Measurements from ENCODE around the gene CTNNBIP1.

The CTNNBIP1 gene

DNA sequence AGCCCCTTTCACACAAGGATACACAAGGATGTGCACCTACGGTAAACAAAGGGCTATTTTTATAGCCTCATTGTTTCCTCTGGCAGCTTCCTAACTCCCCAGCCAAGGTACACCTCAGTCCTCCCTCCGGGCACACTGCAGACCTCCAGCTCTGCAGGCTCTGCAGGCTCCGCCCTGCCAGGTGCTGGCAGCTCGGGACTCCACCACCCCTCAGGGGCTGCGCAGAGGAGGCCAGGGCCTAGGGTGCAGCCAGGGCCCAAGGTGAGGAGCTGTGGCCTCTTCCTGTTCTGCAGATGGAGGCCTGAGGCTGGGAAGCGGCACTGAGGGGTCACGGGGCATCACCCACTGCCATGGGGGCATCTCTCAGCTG lies 66.5 kb downstream of the CTNNBIP1 start:
- H4K91ac ChIP-seq (ENCODE audit: low read length), result no peak overlapping the region
- peaks cover 0 to 5% of the 10 kb centered on the region in 2 experiments for H3K36me3 ChIP-seq (ENCODE audit: control insufficient read depth in 1 of 2, insufficient read depth in 2 of 2, low read depth in 1 of 2, low read length in 2 of 2)
- no peak overlapping the region for H2AK5ac ChIP-seq (ENCODE audit: low read length, severe bottlenecking)
- no peak overlapping the region for H3K14ac ChIP-seq (ENCODE audit: low read length in 2 of 2)
- no peak overlapping the region for H3K4me3 ChIP-seq (ENCODE audit: insufficient read depth in 1 of 2, low read depth in 1 of 2, low read length in 2 of 2)
- H3K9me3 ChIP-seq (ENCODE audit: control insufficient read depth, low read length), result no peaks in the 10 kb centered on the region
- no peak overlapping the region for H2BK12ac ChIP-seq (ENCODE audit: low read length in 2 of 2)
- no peak overlapping the region for H3K9ac ChIP-seq (ENCODE audit: low read length)
- H3K27ac ChIP-seq (ENCODE audit: low read length, poor library complexity, severe bottlenecking), result no peak overlapping the region
- H4K8ac ChIP-seq (ENCODE audit: low read length), result no peak overlapping the region
- H3K27me3 ChIP-seq (ENCODE audit: control insufficient read depth in 1 of 2, insufficient read depth in 1 of 2, low read length in 2 of 2), result peaks cover 0 to 14% of the 10 kb centered on the region in 2 experiments
- peaks cover 28% of the 10 kb centered on the region for H3K4me1 ChIP-seq (ENCODE audit: control insufficient read depth, insufficient read depth, low read depth, low read length)
- no peak overlapping the region for H3K23ac ChIP-seq (ENCODE audit: low read length in 2 of 2)
- H3K4me2 ChIP-seq (ENCODE audit: low read length, poor library complexity, severe bottlenecking), result no peak overlapping the region
- H3K79me1 ChIP-seq (replicated peaks; ENCODE audit: low read length, poor library complexity, severe bottlenecking), result no peaks in the 10 kb centered on the region
- H2AFZ ChIP-seq (ENCODE audit: low read depth, low read length), result no peak overlapping the region
- H3K4ac ChIP-seq (ENCODE audit: low read depth in 1 of 2, low read length in 2 of 2), result no peak overlapping the region
- 90% methylated on average over 7 of the region's 7 CpGs for WGBS
- H2BK5ac ChIP-seq (ENCODE audit: low read depth, low read length, poor library complexity, severe bottlenecking), result no peak overlapping the region
- no peak for DNase-seq
- no peak overlapping the region for H2BK15ac ChIP-seq (ENCODE audit: low read depth, poor library complexity, severe bottlenecking)
- no peak overlapping the region for H3K18ac ChIP-seq (ENCODE audit: low read depth in 1 of 2, low read length in 2 of 2)
- H2BK120ac ChIP-seq (ENCODE audit: low read depth, low read length), result no peak overlapping the region

DNA sequence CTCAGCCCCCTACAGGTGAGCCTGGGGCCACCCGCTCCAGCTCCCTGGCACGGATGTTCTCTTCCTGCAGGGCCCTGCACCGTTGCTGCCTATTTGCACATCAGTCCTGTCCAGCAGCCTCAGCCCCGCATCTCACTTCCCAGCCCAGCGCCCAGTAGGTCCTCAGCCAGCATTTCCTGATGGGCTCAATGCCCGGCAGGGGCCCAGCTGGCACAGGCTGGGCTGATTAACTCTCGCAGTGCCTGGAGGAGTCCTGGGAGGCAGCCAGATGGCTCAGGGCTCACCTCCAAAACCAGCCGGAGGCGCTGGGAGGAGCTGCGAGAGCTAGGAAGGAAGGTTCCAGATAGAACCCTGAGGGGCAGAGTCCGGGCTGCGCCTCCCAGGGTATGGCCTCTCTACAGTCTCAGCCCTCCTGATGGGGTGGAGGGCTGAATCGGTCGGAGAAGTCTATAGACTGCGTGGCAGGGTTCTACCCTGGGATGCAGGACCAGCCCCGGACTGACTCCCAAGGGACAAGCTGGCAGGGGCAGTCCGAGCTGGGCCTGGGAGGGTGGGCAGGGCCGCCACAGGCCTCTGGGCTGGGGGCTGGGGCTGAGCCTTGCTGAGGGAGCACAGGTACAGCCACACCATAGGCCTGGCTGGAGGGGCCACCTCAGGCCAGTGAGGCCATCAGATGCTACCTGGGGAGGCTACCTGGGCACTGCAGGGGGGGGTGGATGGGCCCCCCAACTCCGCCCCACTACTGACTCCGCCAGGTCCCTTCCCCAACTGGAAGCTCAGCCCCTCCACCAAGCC lies 67.1 kb downstream of the CTNNBIP1 start:
- peaks cover 0 to 14% of the 10 kb centered on the region in 2 experiments for H3K27me3 ChIP-seq (ENCODE audit: control insufficient read depth in 1 of 2, insufficient read depth in 1 of 2, low read length in 2 of 2)
- no peaks in the 10 kb centered on the region for H3K9me3 ChIP-seq (ENCODE audit: control insufficient read depth, low read length)
- H2BK5ac ChIP-seq (ENCODE audit: low read depth, low read length, poor library complexity, severe bottlenecking), result no peak overlapping the region
- H3K4me2 ChIP-seq (ENCODE audit: low read length, poor library complexity, severe bottlenecking), result no peak overlapping the region
- H3K4me1 ChIP-seq (ENCODE audit: control insufficient read depth, insufficient read depth, low read depth, low read length), result peaks cover 28% of the 10 kb centered on the region
- H3K36me3 ChIP-seq (ENCODE audit: control insufficient read depth in 1 of 2, insufficient read depth in 2 of 2, low read depth in 1 of 2, low read length in 2 of 2), result peaks cover 0 to 2% of the 10 kb centered on the region in 2 experiments
- no peak overlapping the region for H3K4me3 ChIP-seq (ENCODE audit: insufficient read depth in 1 of 2, low read depth in 1 of 2, low read length in 2 of 2)
- no peak overlapping the region for H4K91ac ChIP-seq (ENCODE audit: low read length)
- H3K9ac ChIP-seq (ENCODE audit: low read length), result no peak overlapping the region
- H2BK15ac ChIP-seq (ENCODE audit: low read depth, poor library complexity, severe bottlenecking), result no peak overlapping the region
- no peak overlapping the region for H4K8ac ChIP-seq (ENCODE audit: low read length)
- no peak overlapping the region for H3K18ac ChIP-seq (ENCODE audit: low read depth in 1 of 2, low read length in 2 of 2)
- H3K23ac ChIP-seq (ENCODE audit: low read length in 2 of 2), result no peak overlapping the region
- H2BK12ac ChIP-seq (ENCODE audit: low read length in 2 of 2), result no peak overlapping the region
- WGBS, result 90% methylated on average over 20 of the region's 20 CpGs
- no peak overlapping the region for H3K14ac ChIP-seq (ENCODE audit: low read length in 2 of 2)
- H3K79me1 ChIP-seq (replicated peaks; ENCODE audit: low read length, poor library complexity, severe bottlenecking), result no peaks in the 10 kb centered on the region
- DNase-seq, result no peak
- H2AFZ ChIP-seq (ENCODE audit: low read depth, low read length), result no peak overlapping the region
- no peak overlapping the region for H2AK5ac ChIP-seq (ENCODE audit: low read length, severe bottlenecking)
- H3K4ac ChIP-seq (ENCODE audit: low read depth in 1 of 2, low read length in 2 of 2), result no peak overlapping the region
- H3K27ac ChIP-seq (ENCODE audit: low read length, poor library complexity, severe bottlenecking), result no peak overlapping the region
- H2BK120ac ChIP-seq (ENCODE audit: low read depth, low read length), result no peak overlapping the region

DNA sequence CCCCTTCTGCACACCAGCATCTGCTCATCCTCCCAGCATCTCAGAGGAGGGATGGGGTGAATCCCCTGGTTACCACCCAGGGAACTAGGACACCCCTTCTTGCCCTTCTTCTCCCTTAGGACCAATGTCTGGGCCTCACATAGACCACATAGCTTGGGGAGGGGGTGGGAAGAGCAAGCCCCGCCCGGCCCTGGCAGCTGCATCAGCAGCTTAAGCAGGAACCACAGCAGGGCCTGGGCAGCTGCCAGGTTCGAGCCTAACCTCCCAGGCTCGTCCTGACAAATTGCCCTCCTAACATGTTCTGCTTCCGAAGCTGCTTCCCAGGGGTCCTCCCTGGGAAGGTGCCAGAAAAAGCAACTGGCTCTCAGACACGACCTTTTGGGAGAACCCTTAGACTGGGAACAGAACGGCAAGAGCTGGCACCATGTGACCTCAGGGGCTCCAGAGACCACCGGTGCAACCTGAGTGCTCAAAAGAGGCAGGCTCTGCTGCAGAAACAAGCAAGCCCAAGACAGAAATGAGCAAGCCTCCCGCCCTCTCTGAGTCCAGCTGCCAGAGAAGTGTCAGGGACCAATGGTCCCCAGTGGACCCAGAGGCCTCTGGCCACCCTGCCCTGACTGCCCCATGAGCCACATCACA lies 67.9 kb downstream of the CTNNBIP1 start:
- 86% methylated on average over 9 of the region's 9 CpGs for whole genome bisulfite sequencing
- peaks cover 28% of the 10 kb centered on the region for H3K4me1 ChIP-seq (ENCODE audit: control insufficient read depth, insufficient read depth, low read depth, low read length)
- H2BK12ac ChIP-seq (ENCODE audit: low read length in 2 of 2), result no peak overlapping the region
- no peaks in the 10 kb centered on the region for H3K9me3 ChIP-seq (ENCODE audit: control insufficient read depth, low read length)
- H3K4me2 ChIP-seq (ENCODE audit: low read length, poor library complexity, severe bottlenecking), result no peak overlapping the region
- no peak overlapping the region for H3K18ac ChIP-seq (ENCODE audit: low read depth in 1 of 2, low read length in 2 of 2)
- no peak overlapping the region for H4K91ac ChIP-seq (ENCODE audit: low read length)
- no peaks in the 10 kb centered on the region for H3K79me1 ChIP-seq (replicated peaks; ENCODE audit: low read length, poor library complexity, severe bottlenecking)
- H3K4ac ChIP-seq (ENCODE audit: low read depth in 1 of 2, low read length in 2 of 2), result no peak overlapping the region
- no peak overlapping the region for H3K23ac ChIP-seq (ENCODE audit: low read length in 2 of 2)
- H2AK5ac ChIP-seq (ENCODE audit: low read length, severe bottlenecking), result peak overlapping the region; percentile 31
- peaks cover 0 to 14% of the 10 kb centered on the region in 2 experiments for H3K27me3 ChIP-seq (ENCODE audit: control insufficient read depth in 1 of 2, insufficient read depth in 1 of 2, low read length in 2 of 2)
- no peak overlapping the region for H2AFZ ChIP-seq (ENCODE audit: low read depth, low read length)
- peaks cover 0 to 2% of the 10 kb centered on the region in 2 experiments for H3K36me3 ChIP-seq (ENCODE audit: control insufficient read depth in 1 of 2, insufficient read depth in 2 of 2, low read depth in 1 of 2, low read length in 2 of 2)
- no peak overlapping the region for H3K4me3 ChIP-seq (ENCODE audit: insufficient read depth in 1 of 2, low read depth in 1 of 2, low read length in 2 of 2)
- no peak overlapping the region for H2BK5ac ChIP-seq (ENCODE audit: low read depth, low read length, poor library complexity, severe bottlenecking)
- DNase-seq, result no peak
- H2BK15ac ChIP-seq (ENCODE audit: low read depth, poor library complexity, severe bottlenecking), result no peak overlapping the region
- no peak overlapping the region for H3K14ac ChIP-seq (ENCODE audit: low read length in 2 of 2)
- no peak overlapping the region for H3K9ac ChIP-seq (ENCODE audit: low read length)
- H2BK120ac ChIP-seq (ENCODE audit: low read depth, low read length), result no peak overlapping the region
- no peak overlapping the region for H3K27ac ChIP-seq (ENCODE audit: low read length, poor library complexity, severe bottlenecking)
- no peak overlapping the region for H4K8ac ChIP-seq (ENCODE audit: low read length)

GRCh38 chr1:9841460-9841859 lies 68.6 kb downstream of the CTNNBIP1 start:
- no peak overlapping the region for H3K4ac ChIP-seq (ENCODE audit: low read depth in 1 of 2, low read length in 2 of 2)
- no peak overlapping the region for H3K4me3 ChIP-seq (ENCODE audit: insufficient read depth in 1 of 2, low read depth in 1 of 2, low read length in 2 of 2)
- no peak overlapping the region for H2BK5ac ChIP-seq (ENCODE audit: low read depth, low read length, poor library complexity, severe bottlenecking)
- H3K14ac ChIP-seq (ENCODE audit: low read length in 2 of 2), result no peak overlapping the region
- H3K4me1 ChIP-seq (ENCODE audit: control insufficient read depth, insufficient read depth, low read depth, low read length), result peaks cover 23% of the 10 kb centered on the region
- H3K79me1 ChIP-seq (replicated peaks; ENCODE audit: low read length, poor library complexity, severe bottlenecking), result no peaks in the 10 kb centered on the region
- H2AK5ac ChIP-seq (ENCODE audit: low read length, severe bottlenecking), result no peak overlapping the region
- no peak overlapping the region for H3K27ac ChIP-seq (ENCODE audit: low read length, poor library complexity, severe bottlenecking)
- H3K9me3 ChIP-seq (ENCODE audit: control insufficient read depth, low read length), result no peaks in the 10 kb centered on the region
- no peak overlapping the region for H2AFZ ChIP-seq (ENCODE audit: low read depth, low read length)
- H3K36me3 ChIP-seq (ENCODE audit: control insufficient read depth in 1 of 2, insufficient read depth in 2 of 2, low read depth in 1 of 2, low read length in 2 of 2), result no peaks in the 10 kb centered on the region
- H2BK15ac ChIP-seq (ENCODE audit: low read depth, poor library complexity, severe bottlenecking), result no peak overlapping the region
- no peak overlapping the region for H3K23ac ChIP-seq (ENCODE audit: low read length in 2 of 2)
- no peak overlapping the region for H3K9ac ChIP-seq (ENCODE audit: low read length)
- no peak overlapping the region for H3K18ac ChIP-seq (ENCODE audit: low read depth in 1 of 2, low read length in 2 of 2)
- peaks cover 0 to 14% of the 10 kb centered on the region in 2 experiments for H3K27me3 ChIP-seq (ENCODE audit: control insufficient read depth in 1 of 2, insufficient read depth in 1 of 2, low read length in 2 of 2)
- no peak overlapping the region for H2BK12ac ChIP-seq (ENCODE audit: low read length in 2 of 2)
- no peak overlapping the region for H4K8ac ChIP-seq (ENCODE audit: low read length)
- no peak overlapping the region for H3K4me2 ChIP-seq (ENCODE audit: low read length, poor library complexity, severe bottlenecking)
- H4K91ac ChIP-seq (ENCODE audit: low read length), result no peak overlapping the region
- WGBS, result 74% methylated on average over 2 of the region's 2 CpGs
- DNase-seq, result no peak
- no peak overlapping the region for H2BK120ac ChIP-seq (ENCODE audit: low read depth, low read length)
